Suppressor macrophage treated with lipopolysaccharide for 1 hour (primary cell): ENCODE measurements around the gene ATOX1.
"Not testable (repeated sequence)": the region's sequence is repeated elsewhere in the genome, so short reads cannot be mapped to it uniquely, and the experiment has no call there.

Experiments used
- DNase-seq, 3 donors: peaks; one replicate each; pipeline ENCODE4 v3.0.0-alpha.2; 2020 to 2022

The ATOX1 gene

DNA sequence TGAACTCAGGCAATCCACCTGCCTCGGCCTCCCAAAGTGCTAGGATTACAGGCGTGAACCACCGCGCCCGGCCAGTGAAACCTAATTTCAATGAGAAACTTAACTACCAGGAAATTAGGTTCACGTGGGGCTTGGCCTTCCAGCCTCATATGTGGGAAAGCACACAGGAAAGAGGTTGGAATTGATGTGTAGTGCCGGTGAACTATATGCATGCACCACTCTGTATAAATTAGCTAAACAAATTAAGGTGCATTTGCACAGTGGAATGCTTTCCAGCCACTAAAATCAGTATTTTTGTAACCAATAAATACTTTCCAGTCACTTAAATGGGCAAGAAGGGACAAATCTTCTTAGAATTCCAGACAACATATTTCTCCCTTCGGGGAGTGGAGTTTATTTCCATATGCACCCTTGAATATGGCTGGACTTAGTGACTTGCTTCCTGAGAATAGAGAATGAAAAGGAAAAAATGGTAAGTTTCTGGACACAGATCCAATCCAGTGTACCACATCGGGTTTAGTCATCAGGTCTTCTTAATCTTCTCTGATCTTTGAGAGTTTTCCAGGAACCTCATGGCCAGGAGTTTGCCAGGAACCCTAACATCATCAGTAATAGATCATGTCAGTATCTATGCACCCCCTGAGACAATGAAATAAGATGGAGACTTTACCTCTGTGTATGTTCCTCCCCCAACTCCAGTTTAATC is 24.9 kb downstream of the ATOX1 start:
- no peak for DNase-seq

DNA sequence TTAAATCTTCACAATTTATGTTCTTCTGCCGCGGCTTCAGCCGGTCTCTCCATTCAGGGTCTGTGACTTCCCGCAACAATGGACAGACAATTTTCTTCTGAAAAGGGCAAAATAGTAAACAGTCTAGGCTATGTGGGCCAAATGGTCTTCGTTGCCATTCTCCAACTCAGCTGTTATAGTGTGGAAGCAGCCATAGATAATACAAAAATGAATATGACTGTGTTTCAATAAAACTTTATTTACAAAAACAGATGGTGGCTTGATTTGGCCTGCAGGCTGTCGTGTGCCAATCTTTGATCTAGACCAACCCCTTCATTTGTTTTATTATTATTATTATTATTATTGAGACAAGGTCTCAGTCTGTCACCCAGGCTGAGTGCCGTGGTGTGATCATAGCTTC is 28.1 kb downstream of the ATOX1 start:
- DNase-seq = no peak

DNA sequence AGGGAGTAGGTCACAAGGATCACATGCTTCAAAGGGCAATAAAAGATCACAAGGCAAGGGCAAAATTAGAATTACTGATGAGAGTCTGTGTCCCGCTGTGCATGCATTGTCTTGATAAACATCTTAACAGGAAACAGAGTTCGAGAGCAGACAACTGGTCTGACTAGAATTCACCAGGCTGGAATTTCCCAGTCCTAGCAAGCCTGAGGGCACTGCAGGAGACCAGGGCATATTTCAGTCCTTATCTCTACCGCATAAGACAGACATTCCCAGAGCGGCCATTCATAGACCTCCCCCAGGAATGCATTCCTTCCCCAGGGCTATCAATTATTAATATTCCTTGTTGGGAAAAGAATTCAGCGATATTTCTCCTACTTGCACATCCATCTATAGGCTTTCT is 28.8 kb downstream of the ATOX1 start:
- DNase-seq = not testable (repeated sequence)

DNA sequence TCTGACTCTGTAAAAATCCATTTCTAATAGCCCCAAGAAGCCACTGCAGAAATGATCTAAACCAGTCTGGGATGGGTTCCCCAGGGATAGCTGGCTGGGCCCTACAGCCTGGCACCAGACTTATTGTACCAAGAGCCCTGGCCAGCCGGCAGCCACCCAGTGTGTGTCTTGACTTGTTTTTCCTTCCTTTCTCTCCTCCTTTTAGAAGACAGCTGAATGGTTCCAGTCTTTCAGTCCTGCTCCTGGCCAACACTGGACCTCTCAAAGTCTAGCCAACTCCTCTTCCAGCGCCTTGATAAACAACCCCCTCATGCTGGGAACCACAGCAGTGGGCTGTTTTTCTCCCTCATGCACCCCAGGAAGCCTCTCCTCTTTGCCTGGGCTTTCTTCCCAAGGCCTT is 34.1 kb downstream of the ATOX1 start:
- DNase-seq = no peak

DNA sequence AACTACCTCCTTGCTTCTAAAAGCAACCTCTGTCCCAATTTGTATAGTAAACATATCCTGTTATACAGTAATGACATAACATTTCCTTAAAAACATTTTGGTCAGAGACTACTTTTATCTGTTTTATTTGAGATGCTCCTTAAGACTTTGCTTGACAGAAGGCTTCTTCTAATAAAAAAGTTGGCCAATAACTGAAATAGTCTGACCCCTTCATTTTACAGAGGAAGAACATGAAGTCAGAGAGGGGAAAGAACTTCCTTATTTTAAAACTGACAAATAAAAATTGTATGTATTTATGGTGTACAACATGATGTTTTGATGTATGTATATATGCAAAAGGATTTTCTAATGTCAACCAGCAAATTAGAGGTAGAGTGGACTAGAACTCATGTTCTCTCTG is 35.9 kb downstream of the ATOX1 start:
- DNase-seq = peak in 2 of 3 donors; percentile 33 to 36

DNA sequence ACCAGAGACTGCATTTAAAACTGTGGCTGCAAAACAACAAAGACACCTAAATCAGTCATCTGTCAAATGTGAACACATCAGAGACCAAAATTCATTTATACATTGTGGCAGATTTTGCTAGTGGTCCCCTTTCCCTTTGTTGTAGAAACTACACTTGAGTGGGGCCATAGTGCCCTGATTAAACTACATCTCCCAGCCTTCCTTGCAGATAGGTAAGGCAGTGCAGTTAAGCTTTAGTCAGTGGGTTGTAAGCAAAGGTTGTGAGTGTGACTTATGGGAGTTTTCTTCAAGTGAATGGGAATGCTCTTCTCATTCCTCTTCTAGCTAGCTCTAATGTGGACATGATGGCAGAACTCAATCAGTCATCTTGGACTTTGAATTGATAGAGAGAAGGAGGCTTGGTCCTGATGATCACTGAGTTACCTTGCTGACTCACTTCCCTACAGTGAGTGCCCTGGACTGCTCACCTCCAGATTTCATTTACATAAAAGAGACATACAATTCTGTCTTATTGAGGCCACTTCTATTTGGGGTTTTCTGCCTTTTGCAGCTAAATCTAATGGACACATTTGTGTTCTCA is 36.5 kb downstream of the ATOX1 start:
- DNase-seq = no peak

DNA sequence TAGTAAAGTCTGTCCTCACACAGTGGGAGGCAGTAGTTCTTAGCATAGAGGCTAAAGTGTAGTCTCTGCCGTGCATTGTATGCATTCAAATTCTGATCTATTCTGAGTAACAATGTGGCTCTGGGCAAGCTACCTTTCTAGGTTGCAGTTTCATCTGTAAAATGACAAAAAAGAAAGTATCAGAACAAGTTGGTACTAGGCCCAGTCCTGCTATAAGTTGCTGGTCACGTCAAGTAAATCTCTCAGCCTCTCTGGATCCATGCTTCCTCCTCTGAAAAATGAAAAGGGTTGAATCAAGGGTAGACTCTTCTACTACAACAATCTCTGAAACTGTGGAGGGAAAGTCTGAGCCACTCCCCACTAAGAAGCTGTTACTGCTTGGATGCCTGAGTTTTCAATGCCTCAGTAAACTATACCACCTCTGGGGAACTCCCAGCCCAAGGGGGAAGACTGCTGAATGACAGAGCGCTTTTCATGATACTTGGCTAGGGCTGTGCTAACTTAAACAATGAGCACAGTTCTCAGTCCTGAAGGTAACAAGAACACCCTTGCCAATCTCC is 37.3 kb downstream of the ATOX1 start:
- DNase-seq = peak; percentile 41 to 45 (median 42)

DNA sequence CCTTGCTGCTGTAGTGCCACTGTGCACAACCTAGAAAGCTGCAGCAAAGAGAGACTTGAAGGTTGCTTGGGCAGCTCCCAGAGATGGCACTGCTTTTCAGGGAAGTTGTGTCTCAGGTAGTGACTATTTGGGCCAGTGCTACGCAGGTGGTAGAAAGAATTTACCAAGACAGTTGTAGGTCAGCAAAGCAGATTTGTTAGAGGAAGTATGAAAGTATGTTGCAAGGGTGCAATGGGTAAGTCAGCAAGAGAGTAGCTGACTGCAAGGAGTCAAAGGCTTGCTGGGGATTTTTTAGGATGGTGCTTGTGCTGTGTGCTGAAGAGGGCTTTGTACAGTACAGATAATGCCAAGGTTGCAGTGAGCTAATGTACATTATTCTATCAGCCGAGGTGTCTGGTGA is 38.2 kb downstream of the ATOX1 start:
- peak; percentile 60 to 70 (median 65) for DNase-seq

DNA sequence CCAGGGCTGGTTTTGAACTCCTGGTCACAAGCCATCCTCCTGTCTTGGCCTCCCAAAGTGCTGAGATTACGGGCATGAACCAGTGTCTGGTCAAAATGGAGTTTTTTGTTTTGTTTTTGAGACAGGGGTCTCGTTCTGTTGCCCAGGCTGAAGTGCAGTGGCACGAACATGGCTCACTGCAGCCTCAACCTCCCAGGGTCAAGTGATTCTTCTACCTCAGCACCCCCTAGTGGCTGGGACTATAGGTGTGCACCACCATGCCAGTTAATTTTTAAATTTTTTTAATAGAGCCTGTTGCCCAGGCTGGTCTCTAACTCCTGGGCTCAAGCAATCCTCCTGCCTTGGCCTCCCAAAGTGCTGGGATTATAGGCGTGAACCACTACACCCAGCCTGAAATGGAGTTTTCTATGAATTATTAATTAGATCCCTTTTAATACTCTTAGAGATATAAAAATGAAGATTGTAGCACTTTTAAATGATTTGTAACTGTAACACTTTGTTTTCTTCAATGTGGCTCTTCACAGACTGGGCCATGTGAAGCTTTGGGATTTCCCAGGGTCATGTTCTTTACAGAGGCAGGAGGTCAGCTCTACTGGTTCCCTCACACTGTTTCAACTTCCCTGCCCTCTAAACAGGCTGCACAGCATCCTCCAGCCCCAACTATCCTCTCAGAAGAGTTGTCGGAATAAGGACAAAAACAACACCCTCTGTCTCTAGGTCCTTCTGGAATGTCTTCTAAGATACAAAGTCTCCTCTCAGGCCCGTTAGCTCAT is 39.0 kb downstream of the ATOX1 start:
- peak; percentile 44 to 65 (median 55) for DNase-seq

DNA sequence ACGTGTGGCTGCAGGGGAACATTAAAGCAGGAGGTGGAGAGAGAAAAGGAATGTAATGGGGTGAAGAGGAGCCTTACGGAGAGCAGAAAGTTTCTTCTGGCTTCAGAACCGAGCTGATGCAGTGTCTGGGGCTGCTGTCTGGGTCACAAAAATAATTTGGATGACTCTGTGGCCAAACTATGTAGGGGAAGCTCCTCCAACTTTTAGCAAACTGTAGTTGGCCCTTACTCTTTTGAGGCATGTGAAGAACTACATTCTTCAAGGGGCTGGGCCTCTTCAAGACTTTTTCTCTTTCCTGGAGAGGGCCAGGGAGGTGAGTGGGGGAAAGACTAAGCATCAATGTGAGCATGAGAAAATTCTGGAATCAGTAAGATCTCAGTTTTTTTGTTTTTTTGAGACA is 39.8 kb downstream of the ATOX1 start:
- DNase-seq = no peak

DNA sequence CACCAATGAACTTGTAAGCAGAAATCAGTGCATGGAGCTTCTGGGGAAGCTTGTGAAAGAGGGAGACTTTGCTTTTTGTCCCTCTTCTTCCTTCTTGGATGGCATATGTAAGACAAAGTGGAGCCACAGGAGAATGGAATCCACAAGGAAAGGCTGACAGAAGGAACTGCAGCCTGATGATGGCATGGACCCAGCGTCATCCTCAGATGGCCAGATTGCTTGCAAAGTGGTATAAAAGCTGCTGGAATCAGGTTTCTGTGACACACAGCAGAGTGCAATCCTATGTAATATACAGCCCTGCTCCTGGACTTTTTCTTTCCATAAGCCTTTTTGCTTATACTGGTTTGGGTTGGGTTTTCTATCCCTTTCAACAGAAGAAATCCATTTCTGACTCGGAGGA is 40.3 kb downstream of the ATOX1 start:
- no peak for DNase-seq

DNA sequence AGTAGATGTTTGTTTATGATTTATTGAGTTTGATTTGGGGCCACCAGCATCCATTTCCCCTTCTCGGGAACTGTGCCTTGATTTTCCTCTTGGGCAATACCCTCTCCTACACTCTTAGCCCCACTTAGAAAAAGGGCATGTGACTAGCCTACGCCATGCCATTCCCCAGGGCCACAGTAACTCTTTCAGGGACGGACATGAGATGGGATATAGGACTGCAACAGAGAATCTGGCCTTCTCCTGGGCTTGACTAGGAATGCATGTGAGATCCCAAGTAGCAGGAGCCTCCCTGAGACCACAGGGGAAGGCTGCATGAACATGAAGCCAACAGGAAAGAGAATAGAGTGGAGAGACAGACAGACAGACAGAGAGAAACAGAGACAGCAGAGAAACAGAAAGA is 41.0 kb downstream of the ATOX1 start:
- no peak for DNase-seq

DNA sequence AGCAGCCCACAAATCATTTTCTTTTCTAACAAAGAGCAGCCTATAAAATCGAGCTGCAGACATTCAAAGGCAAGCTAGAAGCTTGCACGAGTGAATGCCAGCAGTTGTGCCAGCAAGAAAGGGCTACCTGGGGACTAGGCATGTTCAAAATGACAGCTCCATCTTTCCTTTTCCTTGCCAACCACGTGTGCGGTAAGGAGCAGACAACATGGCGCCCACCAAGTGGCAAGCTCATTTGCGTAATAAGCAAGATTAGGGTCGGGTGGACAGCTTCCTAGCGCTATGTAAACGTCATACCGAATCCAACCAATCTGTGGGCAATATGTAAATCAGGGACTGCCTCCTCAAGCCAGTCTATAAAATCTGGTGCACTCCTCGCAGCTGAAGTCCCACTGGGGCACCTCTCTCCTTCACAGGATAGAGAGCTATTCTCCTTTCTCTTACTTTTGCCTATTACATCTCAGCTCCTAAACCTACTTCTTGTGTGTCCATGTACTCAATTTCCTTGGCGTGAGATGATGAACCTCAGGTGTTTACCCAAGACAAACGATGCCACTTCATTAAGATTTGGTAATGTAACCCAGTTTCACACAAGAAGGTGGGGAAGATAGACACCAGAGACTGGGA is 49.2 kb downstream of the ATOX1 start:
- no peak for DNase-seq

DNA sequence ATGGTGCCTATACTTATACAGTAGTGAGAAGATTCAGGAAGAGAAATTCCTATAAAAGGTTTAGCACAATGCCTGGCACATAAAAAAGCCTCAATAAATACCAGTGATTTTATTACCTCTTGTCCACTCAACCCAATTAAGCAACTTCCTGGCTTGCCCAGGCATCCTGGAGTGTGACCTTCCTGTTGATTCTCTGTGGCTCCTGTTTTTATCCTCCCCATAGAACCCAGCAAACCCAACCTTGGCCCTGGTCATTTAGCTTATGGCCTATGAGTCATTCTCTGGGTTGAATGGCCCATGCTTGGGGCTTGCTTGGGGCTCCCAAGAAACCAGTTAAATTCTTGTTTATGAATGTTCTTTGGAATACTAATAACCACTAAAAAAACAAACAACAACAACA is 50.3 kb downstream of the ATOX1 start:
- DNase-seq = peak in 1 of 3 donors; percentile 18

DNA sequence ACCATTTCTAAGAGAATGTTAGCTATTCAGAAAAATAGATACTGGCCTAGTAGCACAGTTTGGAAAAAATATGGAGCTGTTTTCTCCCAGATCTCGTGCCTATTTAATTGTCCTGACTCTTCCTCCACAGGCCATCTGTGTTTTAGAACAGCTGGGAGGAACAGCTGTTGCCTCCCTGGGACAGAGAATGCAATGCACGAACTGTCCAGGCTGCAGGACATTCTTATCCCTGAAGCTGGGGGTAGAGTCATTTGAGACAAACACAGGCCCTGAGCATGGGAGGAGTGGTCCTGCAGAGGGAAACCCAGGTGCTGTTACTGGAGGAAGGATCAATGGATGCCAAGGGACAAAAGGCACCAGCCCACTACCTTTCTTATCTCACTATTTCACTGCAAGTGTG is 50.9 kb downstream of the ATOX1 start:
- no peak for DNase-seq

DNA sequence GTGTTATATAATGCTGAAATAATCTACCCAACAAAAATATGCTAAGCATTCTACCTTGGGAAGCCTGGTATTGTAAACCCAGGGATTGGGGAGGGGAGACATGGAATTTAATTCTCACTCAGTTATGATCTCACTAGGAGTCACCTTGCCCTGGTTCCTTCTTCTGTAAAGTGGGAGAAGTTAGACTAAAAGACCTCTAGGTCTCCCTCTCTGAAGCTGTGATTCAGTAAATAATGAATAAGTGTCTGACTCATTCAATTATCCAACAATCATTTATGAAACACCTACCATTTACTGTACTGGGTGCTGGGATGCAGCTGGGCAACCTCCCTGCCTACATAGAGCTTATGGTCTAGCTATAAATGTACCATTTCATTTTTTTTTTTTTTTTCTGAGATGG is 51.5 kb downstream of the ATOX1 start:
- DNase-seq = peak; percentile 27 to 67 (median 55)

DNA sequence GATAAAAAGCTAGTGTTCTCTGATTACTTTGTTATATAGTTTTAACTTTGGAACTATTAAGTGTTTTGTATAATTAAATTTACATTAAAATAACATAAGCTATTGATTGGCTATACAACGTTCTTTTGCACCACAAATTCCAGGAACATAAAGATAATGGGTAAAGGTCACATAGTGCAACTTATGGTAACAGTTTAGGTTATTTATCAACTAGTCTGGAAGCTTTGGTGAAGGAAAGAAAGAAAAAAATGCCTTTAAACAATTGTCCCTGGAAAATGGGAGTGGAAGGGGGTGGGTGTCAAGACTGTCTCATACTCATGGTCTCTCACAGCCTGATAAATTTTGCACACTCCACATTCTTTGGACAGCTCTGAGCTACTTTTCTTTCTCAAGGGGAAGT is 54.7 kb downstream of the ATOX1 start:
- DNase-seq = peak in 1 of 3 donors; percentile 30

DNA sequence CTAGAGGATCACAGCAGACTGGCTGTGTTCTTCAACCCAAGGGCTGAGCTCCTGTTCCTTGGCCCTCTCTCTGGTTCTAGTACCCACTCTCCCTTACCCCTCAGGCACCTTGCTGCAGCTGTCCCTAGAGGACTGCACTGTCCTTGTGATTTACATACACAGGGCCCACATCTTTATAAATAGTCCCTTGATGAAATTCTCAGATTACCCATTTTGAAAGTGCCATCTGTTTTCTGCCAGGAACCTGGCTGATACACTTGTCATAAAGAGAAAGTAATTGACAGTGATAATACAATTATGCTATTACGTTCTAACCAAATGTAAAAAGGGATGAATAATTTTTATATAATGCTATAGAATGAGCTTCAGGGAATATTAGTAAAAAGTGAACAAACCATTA is 55.2 kb downstream of the ATOX1 start:
- DNase-seq = no peak

DNA sequence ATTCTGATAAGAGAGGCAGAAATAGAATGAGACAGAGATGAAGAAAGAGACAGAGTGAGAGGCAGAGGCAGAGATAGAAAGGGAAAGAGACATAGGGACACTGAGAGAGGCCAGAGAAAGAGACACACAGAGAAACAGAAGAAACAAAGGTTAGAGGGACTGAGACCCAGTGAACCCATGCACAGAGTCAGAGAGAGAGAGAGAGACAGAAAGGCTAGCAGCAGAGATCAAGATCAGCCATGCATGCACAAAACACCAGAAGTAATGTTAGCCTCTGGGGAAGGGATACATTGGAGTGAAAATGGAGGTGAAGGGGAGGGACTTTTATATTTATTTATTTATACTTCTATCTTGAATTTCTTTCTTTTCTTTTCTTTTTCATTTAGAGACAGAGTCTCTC is 57.6 kb downstream of the ATOX1 start:
- no peak for DNase-seq

DNA sequence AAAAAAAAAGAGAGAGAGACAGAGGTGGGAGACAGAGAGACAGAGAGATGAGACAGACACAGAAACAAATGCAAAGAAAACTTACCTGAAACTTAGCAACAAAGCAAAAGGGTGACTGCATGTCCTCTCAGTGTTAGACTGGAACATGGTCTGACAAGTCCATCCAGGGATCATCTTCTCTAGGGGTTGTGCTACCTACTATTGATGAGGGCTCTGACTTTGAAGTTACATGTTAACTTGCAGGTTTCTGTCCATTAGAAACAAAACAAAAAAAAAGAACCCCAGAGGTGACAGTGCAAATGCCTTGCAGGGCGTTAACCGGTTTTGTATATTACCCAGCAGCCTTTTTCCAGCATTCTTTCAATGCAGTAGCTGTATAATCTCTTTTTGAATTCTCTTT is 58.1 kb downstream of the ATOX1 start:
- DNase-seq = no peak

DNA sequence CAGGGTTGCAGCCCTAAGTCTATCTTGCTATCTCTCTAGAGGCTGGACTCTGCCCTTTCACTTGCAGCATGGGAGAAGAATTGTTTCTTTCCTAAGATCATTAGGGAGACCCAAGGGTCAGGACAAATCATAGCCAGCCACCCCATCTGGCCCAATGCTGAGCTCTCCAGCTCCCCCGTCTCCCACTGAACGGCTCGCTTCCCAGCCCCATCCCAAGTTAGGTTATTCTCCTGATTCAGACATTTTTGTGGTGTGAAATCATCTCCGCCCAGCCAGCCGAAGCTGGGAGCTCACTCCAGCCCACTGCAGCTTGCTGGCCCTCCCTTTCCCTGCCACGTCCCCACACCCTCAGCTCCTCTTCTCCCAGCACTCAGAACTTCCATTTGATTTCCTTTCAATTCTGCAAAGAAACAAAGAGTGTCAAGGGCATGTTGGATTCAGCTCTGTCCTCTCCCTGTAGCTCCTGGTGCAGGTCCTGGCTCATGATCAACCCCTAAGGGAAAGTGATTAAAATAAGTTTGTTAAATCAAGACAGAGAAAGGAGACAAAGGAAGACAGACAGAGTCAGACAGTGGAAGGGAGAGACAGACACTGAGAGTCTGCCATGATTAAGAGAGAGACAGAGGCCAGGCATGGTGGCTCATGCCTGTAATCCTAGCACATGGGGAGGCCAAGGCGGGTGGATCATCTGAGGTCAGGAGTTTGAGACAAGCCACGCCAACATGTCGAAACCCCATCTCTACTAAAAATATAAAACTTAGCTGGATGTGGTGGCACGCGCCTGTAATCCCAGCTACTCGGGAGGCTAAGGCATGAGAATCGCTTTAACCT is 59.1 kb downstream of the ATOX1 start:
- no peak for DNase-seq

DNA sequence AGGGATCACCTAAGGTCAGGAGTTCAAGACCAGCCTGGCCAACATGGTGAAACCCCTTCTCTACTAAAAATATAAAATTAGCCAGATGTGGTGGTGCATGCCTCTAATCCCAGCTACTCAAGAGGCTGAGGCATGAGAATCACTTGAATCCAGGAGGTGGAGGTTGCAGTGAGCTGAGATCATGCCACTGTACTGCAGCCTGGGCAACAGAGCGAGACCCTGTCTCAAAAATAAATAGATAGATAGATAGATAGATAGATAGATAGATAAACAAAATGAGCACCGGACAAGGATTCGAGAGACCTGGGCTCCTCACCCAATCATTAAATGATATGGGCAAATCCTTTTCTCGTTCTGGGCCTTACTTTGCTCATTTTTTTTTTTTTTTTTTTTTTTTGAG is 60.4 kb downstream of the ATOX1 start:
- DNase-seq = not testable (repeated sequence)
